ENCODE results near the gene GALNT14.

GALNT14 gene

DNA sequence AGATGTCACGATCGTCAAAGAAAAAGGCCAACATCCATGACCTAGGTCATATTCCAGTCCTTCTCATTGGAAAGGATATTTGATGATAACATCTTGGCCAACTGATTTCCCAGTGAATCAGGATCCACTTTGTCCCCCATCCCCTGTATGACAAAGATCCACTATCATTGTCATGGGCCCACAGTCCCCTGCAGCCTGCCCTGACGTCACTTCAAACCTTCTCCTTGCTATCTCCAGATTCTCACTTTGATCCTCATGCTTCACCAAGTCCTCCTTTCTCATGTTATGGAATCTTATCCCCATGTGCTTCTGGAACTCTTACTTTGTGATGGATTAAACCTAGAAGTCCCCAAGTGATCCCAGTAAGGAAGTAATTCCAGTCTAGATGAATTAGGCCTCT is 25.7 kb downstream of the GALNT14 start:
- Histone ChIP-seq H3K27me3 (ENCODE audit: control insufficient read depth, insufficient read depth, low read length) (no peaks in the 10 kb centered on the region), H3K4me1 (ENCODE audit: control insufficient read depth, insufficient read depth, low read length) (no peaks in the 10 kb centered on the region), H3K36me3 (ENCODE audit: control insufficient read depth, insufficient read depth, low read length) (no peaks in the 10 kb centered on the region), H3K9me3 (ENCODE audit: control insufficient read depth, insufficient read depth, low read length) (no peaks in the 10 kb centered on the region), H3K27ac (ENCODE audit: low read length) (no peak overlapping the region), H3K4me3 (ENCODE audit: low read length) (no peak overlapping the region)
- no peak for DNase-seq (ENCODE audit: low read depth, low spot score)
- WGBS (ENCODE audit: insufficient coverage, insufficient read length) = no CpG with 5 or more reads among the region's 3 CpGs

GRCh38 chr2:31110998-31111397 is 27.2 kb downstream of the GALNT14 start:
- H3K4me1 ChIP-seq (ENCODE audit: control insufficient read depth, insufficient read depth, low read length) = no peaks in the 10 kb centered on the region
- WGBS (ENCODE audit: insufficient coverage, insufficient read length) = no CpG with 5 or more reads among the region's 3 CpGs
- H3K27ac ChIP-seq (ENCODE audit: low read length) = no peak overlapping the region
- no peaks in the 10 kb centered on the region for H3K36me3 ChIP-seq (ENCODE audit: control insufficient read depth, insufficient read depth, low read length)
- no peaks in the 10 kb centered on the region for H3K9me3 ChIP-seq (ENCODE audit: control insufficient read depth, insufficient read depth, low read length)
- DNase-seq (ENCODE audit: low read depth, low spot score) = no peak
- no peak overlapping the region for H3K4me3 ChIP-seq (ENCODE audit: low read length)
- no peaks in the 10 kb centered on the region for H3K27me3 ChIP-seq (ENCODE audit: control insufficient read depth, insufficient read depth, low read length)

DNA sequence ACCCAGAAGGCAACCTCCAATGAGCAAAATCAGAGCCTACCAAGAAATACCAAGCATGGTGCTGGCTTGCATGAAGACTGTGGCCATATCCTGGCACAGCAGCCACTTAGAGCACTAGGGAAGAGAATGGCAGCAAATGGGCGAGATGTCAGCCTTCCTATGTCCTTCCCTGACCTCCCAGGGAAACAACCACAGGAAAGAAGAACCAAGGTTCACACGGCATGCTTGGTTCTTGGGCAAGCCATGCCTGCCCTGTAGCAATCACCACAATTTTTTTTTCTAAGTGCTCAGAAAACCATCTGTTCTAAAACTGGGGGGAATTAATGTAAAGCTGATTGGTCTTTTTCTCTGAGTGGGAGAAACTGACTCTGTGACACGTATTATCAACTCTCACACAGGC is 27.8 kb downstream of the GALNT14 start:
- WGBS (ENCODE audit: insufficient coverage, insufficient read length) = no CpG with 5 or more reads among the region's 3 CpGs
- Histone ChIP-seq H3K4me3 (ENCODE audit: low read length) (no peak overlapping the region), H3K27ac (ENCODE audit: low read length) (no peak overlapping the region), H3K27me3 (ENCODE audit: control insufficient read depth, insufficient read depth, low read length) (no peaks in the 10 kb centered on the region), H3K4me1 (ENCODE audit: control insufficient read depth, insufficient read depth, low read length) (no peaks in the 10 kb centered on the region), H3K36me3 (ENCODE audit: control insufficient read depth, insufficient read depth, low read length) (no peaks in the 10 kb centered on the region), H3K9me3 (ENCODE audit: control insufficient read depth, insufficient read depth, low read length) (no peaks in the 10 kb centered on the region)
- no peak for DNase-seq (ENCODE audit: low read depth, low spot score)

- H3K27ac ChIP-seq (ENCODE audit: low read length) = no peak overlapping the region
- WGBS (ENCODE audit: insufficient coverage, insufficient read length) = 100% methylated on average over 1 of the region's 8 CpGs
- no peaks in the 10 kb centered on the region for H3K36me3 ChIP-seq (ENCODE audit: control insufficient read depth, insufficient read depth, low read length)
Observed at GRCh38 chr2:31109633-31110192, 28.5 kb downstream of the GALNT14 start.

GRCh38 chr2:31108561-31109286 is 29.5 kb downstream of the GALNT14 start:
- Histone ChIP-seq H3K4me3 (ENCODE audit: low read length) (no peak overlapping the region), H3K36me3 (ENCODE audit: control insufficient read depth, insufficient read depth, low read length) (no peaks in the 10 kb centered on the region), H3K4me1 (ENCODE audit: control insufficient read depth, insufficient read depth, low read length) (no peaks in the 10 kb centered on the region), H3K27ac (ENCODE audit: low read length) (no peak overlapping the region), H3K27me3 (ENCODE audit: control insufficient read depth, insufficient read depth, low read length) (no peaks in the 10 kb centered on the region), H3K9me3 (ENCODE audit: control insufficient read depth, insufficient read depth, low read length) (no peaks in the 10 kb centered on the region)
- no CpG with 5 or more reads among the region's 3 CpGs for WGBS (ENCODE audit: insufficient coverage, insufficient read length)
- DNase-seq (ENCODE audit: low read depth, low spot score) = no peak

More at GRCh38 chr2:31109633-31110192, 28.5 kb downstream of the GALNT14 start:
- Histone ChIP-seq H3K4me1 (ENCODE audit: control insufficient read depth, insufficient read depth, low read length) (no peaks in the 10 kb centered on the region), H3K9me3 (ENCODE audit: control insufficient read depth, insufficient read depth, low read length) (no peaks in the 10 kb centered on the region), H3K27me3 (ENCODE audit: control insufficient read depth, insufficient read depth, low read length) (no peaks in the 10 kb centered on the region), H3K4me3 (ENCODE audit: low read length) (no peak overlapping the region)
- DNase-seq (ENCODE audit: low read depth, low spot score) = no peak

GRCh38 chr2:31107591-31108300 is 30.5 kb downstream of the GALNT14 start:
- Histone ChIP-seq H3K4me3 (ENCODE audit: low read length) (no peak overlapping the region), H3K4me1 (ENCODE audit: control insufficient read depth, insufficient read depth, low read length) (no peaks in the 10 kb centered on the region), H3K36me3 (ENCODE audit: control insufficient read depth, insufficient read depth, low read length) (no peaks in the 10 kb centered on the region), H3K27me3 (ENCODE audit: control insufficient read depth, insufficient read depth, low read length) (no peaks in the 10 kb centered on the region), H3K27ac (ENCODE audit: low read length) (no peak overlapping the region), H3K9me3 (ENCODE audit: control insufficient read depth, insufficient read depth, low read length) (no peaks in the 10 kb centered on the region)
- no CpG with 5 or more reads among the region's 5 CpGs for WGBS (ENCODE audit: insufficient coverage, insufficient read length)
- DNase-seq (ENCODE audit: low read depth, low spot score) = no peak

DNA sequence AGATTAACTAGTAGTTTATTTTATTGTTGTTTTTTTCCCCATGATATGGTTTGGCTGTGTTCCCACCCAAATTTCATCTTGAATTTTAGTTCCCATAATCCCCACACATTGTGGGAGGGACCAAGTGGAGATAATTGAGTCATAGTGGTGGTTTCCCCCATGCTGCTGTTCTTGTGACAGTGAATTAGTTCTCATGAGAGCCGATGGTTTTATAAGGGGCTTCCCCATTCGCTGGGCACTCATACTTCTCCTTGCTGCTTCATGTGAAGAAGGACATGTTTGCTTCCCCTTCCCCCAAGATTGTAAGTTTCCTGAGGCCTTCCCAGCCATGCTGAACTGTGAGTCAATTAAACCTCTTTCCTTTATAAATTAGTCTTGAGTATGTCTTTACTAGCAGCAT is 36.5 kb downstream of the GALNT14 start:
- no peaks in the 10 kb centered on the region for H3K4me1 ChIP-seq (ENCODE audit: control insufficient read depth, insufficient read depth, low read length)
- H3K36me3 ChIP-seq (ENCODE audit: control insufficient read depth, insufficient read depth, low read length) = no peaks in the 10 kb centered on the region
- no peaks in the 10 kb centered on the region for H3K27me3 ChIP-seq (ENCODE audit: control insufficient read depth, insufficient read depth, low read length)
- H3K4me3 ChIP-seq (ENCODE audit: low read length) = no peak overlapping the region
- no CpG with 5 or more reads among the region's 2 CpGs for WGBS (ENCODE audit: insufficient coverage, insufficient read length)
- no peak overlapping the region for H3K27ac ChIP-seq (ENCODE audit: low read length)
- H3K9me3 ChIP-seq (ENCODE audit: control insufficient read depth, insufficient read depth, low read length) = no peaks in the 10 kb centered on the region
- no peak for DNase-seq (ENCODE audit: low read depth, low spot score)

GRCh38 chr2:31097962-31098613 is 40.2 kb downstream of the GALNT14 start:
- H3K4me3 ChIP-seq (ENCODE audit: low read length) = no peak overlapping the region
- H3K27me3 ChIP-seq (ENCODE audit: control insufficient read depth, insufficient read depth, low read length) = no peaks in the 10 kb centered on the region
- no peak overlapping the region for H3K27ac ChIP-seq (ENCODE audit: low read length)
- no peak for DNase-seq (ENCODE audit: low read depth, low spot score)
- H3K9me3 ChIP-seq (ENCODE audit: control insufficient read depth, insufficient read depth, low read length) = no peaks in the 10 kb centered on the region
- no peaks in the 10 kb centered on the region for H3K36me3 ChIP-seq (ENCODE audit: control insufficient read depth, insufficient read depth, low read length)
- no peaks in the 10 kb centered on the region for H3K4me1 ChIP-seq (ENCODE audit: control insufficient read depth, insufficient read depth, low read length)
- WGBS (ENCODE audit: insufficient coverage, insufficient read length) = no CpG with 5 or more reads among the region's 2 CpGs

GRCh38 chr2:31090188-31090587 is 48.1 kb downstream of the GALNT14 start:
- Histone ChIP-seq H3K4me1 (ENCODE audit: control insufficient read depth, insufficient read depth, low read length) (0 out of 2 replicates have a peak, but pooled peaks cover 1% of the 10 kb centered on the region), H3K27ac (ENCODE audit: low read length) (no peak overlapping the region), H3K4me3 (ENCODE audit: low read length) (no peak overlapping the region), H3K36me3 (ENCODE audit: control insufficient read depth, insufficient read depth, low read length) (no peaks in the 10 kb centered on the region), H3K27me3 (ENCODE audit: control insufficient read depth, insufficient read depth, low read length) (no peaks in the 10 kb centered on the region), H3K9me3 (ENCODE audit: control insufficient read depth, insufficient read depth, low read length) (no peaks in the 10 kb centered on the region)
- no peak for DNase-seq (ENCODE audit: low read depth, low spot score)
- WGBS (ENCODE audit: insufficient coverage, insufficient read length) = no CpG with 5 or more reads among the region's 7 CpGs

- H3K27ac ChIP-seq (ENCODE audit: low read length) = no peak overlapping the region
- H3K27me3 ChIP-seq (ENCODE audit: control insufficient read depth, insufficient read depth, low read length) = no peaks in the 10 kb centered on the region
- H3K9me3 ChIP-seq (ENCODE audit: control insufficient read depth, insufficient read depth, low read length) = no peaks in the 10 kb centered on the region
- no peaks in the 10 kb centered on the region for H3K36me3 ChIP-seq (ENCODE audit: control insufficient read depth, insufficient read depth, low read length)
- no peak overlapping the region for H3K4me3 ChIP-seq (ENCODE audit: low read length)
- no CpG with 5 or more reads among the region's 2 CpGs for WGBS (ENCODE audit: insufficient coverage, insufficient read length)
- DNase-seq (ENCODE audit: low read depth, low spot score) = no peak
- 0 out of 2 replicates have a peak, but pooled peaks cover 1% of the 10 kb centered on the region for H3K4me1 ChIP-seq (ENCODE audit: control insufficient read depth, insufficient read depth, low read length)
Observed at GRCh38 chr2:31089645-31090044, 48.6 kb downstream of the GALNT14 start.

Measured in iPS DF 6.9 (cell line).